AG20443 (cell line): ENCODE measurements around the gene URAD.

Experiments used
- DNase-seq: peaks from one replicate; pipeline ENCODE4 v3.0.0; 2012; ENCODE audit warnings: low spot score, mixed read lengths

URAD gene

DNA sequence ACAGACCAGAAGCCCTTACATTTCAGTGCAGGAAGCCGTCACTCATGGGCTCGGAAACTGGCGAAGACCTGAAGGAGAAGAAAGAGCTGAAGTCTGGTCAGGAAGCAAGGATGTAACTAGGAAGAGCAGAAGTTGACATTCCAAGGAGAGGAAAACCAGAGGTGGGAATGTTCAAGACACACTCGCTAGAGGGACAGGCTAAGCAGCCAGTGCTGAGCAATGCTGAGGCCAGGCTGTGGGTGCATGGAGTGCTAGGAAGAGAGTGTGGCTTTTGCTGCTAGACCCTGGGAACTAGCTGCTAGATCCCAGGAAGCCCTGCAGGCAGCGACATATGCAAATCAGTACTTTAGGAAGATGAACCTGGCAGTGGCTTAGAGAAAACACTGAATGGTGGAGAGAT is 12.1 kb upstream of the URAD start:
- DNase-seq = no peak

DNA sequence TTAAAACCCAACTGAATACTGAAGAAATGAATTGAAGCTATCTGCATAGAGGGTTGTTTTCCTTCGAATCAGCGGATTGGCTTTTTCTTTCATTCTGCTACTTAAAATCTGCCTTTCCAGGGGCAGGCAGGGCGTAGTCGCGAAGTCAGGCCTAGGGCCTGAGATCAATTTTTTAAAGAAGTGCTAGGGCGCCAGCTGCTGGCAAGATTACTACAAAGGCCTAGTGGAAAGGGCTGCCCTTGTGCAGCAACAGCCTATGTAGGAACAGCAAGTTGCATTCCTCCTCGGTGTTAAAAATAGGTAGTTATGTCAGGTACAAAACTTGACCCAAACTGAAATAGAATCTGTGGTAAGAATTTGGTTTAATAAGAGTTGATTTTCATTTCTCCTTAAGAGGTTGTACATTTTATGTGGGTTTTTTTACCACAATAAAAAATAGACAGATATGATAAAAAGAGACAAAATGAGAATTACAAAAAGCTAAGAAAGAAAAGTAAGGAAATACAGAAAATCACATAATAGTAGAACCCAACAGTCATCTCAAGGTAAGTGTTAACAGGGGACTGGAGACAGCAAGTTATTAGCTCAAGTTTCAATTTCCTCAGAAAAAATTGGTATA is 9.5 kb upstream of the URAD start:
- DNase-seq = peak; percentile 66

DNA sequence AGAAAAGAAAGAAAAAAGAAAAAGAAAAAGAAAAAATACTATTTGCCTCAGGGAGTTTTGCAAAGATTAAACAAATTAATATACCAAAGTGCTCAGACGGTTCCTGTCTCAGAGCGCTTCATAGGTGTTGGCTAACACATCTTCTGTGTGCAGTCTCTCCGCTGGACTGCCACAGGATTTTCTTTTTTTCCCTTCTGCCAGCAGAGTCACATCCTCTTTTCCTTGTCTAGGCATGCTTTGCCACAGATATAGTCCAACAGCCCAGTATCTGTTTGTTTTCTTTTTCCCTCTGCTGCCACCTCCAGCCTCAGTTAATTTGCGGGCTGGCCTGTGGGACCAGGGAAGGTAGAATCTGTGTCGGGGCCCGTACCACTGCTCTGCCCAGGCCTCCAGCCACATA is 3.4 kb upstream of the URAD start:
- no peak for DNase-seq

DNA sequence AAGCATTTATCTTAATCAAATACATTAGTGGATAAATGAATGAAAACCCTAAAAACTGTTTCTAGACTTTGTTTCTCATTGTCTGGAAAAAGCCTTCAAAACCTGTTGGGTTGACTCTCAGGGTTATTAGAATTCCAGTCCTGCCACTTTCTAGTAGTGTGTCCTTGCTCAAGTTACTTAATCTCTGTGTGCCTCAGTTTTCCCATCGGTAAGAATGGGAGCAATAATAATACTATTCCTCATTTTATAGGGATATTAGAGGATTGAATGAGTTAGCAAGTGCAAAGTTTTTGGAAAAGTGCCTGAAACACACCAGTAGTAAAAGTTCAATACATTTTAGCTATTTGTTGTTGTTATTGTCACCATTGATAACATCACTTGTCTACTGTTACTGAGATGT is 2.9 kb downstream of the URAD start:
- no peak for DNase-seq

DNA sequence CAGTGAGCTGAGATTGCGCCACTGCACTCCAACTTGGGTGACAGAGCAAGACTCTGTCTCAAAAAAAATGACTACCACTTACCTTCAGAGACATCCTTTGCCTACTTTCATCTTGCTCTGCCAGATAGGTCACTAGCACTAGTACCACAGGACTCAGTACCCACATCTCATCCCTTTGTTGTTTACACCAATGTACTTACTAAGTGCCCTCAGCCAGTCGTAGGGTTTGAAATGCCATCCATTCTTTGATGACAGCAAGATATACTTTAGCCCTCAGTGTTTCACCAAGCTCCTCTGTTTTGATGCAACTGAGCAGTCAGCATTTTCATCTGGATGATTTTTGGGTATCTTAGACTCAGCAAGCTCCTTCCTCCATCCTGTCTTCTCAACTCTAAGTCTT is 6.1 kb downstream of the URAD start:
- DNase-seq = no peak

DNA sequence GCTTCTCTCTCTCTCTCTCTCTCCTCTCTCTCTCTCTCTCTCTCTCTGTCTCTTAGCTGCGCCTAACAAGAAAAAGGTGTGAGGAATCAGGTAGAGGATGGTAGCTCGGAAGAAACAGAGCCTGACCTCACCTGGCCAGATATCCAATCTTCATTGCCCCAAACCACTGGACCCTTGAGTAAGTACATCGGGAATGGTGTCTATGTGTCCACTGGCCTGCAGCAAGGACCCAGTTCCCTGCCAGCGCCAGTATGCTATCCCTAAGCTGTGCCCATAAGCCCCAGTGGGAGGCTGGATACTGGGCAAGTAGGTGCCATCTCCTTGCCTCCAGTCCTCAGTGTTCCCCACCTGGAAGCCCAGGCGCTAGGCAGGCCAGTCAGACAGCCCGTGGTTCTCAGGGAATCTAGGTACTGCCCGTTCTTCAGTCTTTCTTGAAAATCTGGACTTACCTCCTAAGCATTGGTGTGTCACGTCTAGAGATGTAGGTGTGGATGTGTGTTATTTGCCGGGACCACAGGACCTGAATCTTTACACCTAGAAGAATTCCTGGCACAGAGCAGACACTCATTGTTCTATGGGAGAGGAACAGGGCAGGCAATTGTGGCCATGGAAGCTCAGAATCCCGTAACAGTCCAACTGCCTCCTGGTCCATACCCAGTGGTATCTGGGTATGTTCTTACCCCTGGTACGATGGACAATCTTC is 7.3 kb downstream of the URAD start:
- no peak for DNase-seq

DNA sequence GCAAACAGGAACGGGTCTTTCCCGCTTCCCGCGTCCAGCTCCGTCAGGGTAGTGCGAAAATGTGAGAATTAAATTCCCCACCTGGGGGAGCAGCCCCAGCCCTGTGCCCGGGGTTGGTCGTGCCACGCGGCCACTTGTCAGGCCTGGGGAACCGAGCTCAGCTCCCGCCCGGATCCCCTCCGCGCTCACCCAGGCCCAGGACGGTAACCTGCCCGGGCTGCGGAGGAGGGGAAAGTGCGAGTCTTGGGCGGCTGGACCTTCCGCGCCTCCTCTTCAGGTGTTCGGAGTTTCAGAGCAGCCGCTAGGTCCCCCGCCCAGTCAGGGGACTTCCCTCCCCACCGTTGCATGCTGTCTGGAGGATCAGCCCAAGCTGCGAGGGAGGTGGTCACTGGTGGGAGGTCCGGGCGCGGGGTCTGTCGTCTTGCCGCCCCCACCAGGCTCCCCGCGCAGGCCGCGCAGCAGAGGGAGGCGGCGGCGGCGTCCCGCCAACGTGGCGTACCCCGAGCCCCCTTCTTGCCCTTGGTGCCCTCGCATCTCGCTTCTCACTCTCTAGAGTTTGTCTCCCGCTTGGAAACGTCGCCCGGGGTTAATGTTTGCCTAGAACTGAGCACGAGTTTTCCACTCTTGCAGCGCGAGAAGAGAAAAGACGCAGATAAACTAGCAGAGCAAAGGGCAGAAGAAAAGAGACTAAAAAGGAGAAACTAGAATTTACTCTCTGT is 8.1 kb downstream of the URAD start:
- no peak for DNase-seq

DNA sequence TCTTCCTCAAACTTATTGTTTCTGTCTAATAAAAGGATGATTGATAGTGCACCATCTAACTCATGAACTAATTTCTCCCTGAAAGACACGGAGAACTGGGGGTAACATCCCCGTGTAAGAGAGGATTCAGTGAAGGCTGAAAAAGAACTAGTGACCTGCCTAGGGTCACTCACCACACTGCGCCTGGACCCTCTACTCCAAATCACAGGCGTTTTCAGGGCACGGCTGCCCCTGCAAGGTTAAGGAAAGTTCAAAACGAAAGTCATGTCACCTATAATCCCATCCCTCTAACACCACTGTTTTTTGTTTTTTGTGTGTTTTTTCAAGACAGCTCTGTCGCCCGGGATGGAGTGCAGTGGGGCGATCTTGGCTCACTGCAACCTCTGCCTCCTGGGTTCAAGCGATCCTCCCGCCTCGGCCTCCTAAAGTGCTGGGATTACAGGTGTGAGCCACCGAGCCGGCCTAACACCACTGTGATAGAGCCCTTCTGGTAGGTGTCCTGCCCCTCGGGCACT is 8.7 kb downstream of the URAD start:
- DNase-seq = no peak

DNA sequence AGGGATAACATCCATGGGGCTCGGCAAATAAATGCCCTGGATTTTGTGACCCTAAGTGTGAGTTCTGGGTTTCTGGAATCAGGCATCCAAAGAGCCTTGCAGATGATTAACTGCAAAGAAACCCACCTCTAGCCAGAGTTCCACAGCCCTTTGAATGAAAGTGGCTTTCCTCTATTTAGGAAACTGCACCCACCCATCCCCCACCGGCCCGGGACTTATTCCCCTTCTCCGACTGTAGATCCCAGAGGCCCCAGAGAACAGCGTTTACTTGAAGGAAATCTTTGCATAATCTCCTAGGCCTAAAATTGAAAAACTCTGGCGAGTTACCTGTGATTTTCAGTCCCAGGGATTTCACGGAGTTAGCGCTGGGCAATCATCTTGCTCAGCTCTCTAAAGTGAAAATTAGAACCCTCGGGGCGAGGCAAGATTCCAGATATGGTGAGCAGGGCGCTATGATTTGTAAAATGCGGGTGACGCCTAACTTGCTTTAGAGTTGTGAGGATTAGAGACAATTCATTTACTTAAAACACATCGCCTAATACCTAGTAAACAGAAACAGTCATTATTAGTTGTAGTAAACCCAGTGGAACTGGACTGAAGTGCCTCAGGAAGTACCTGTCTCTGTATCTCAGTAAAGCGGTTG is 9.4 kb downstream of the URAD start:
- DNase-seq = no peak

DNA sequence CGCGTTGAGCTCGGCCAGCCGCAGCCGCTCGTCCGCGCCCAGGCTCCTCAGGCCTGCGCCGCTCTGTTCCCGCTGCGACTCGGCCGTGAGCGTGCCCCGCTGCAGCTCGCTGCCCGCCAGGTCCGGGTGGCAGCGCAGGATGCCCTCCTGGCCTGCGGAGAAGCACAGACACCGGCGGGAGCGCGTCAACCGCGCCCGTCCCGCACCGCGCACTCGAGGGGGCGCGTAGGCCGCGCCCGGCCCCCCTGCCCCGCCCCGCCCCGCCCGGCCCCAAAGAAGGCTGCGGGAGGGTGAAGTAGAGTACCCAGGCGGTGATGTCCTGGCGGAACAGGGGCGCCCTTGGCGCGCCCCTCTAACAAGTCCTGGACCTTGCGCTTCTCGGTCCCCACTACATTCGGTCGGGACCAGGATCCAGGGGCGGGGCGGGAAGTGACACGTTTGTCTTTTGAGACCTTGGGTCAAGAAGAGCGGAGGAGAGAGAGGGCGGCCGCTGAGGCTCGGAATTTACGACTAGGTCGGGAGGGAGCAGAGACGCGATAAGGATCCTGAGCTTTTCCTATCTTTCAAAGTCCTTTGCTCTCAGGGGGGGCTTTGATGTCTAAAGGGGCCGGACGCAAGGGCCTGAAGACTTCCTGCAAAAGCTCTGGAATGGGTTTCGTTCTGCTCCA is 10.1 kb downstream of the URAD start:
- DNase-seq = no peak

DNA sequence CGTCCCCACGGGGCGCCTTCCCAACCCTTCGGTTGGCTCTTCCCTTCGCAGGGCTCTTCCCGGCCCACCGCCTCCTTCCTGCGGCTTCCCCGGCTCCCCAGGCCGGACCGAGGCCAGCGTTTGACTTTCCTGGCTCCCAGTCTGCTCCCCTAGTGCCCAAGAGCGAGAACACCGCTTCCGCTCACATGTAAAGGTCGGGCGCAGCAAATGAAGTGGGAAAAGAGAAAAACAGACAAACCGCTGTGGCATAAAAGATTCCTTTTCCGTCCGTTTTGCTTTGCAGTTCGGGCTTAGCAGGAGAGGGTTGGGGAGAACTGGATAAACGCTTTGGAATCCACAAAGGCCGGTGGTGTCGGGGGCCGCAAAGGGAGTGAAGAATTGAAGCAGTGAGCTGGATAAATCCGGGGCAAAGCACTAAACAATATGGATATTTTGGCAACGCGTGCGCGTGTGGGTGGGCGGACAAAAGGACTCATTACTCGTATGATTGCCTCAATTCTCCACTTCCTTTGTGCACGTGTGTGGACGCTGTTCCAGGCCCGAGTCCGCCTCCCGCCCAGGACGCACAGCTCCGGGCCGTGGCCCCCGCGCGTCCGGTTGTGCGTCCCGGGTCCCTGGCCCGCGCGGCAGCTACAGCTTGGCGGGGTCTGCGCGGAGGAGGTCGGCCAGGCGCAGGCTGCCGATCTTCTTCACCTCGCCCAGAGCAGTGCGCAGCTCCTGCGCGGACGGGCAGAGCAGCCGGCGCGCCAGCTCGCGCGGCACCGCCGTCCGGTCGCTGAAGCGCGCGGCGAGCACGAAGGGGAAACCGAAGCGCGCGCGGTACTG is 10.8 kb downstream of the URAD start:
- DNase-seq = no peak

DNA sequence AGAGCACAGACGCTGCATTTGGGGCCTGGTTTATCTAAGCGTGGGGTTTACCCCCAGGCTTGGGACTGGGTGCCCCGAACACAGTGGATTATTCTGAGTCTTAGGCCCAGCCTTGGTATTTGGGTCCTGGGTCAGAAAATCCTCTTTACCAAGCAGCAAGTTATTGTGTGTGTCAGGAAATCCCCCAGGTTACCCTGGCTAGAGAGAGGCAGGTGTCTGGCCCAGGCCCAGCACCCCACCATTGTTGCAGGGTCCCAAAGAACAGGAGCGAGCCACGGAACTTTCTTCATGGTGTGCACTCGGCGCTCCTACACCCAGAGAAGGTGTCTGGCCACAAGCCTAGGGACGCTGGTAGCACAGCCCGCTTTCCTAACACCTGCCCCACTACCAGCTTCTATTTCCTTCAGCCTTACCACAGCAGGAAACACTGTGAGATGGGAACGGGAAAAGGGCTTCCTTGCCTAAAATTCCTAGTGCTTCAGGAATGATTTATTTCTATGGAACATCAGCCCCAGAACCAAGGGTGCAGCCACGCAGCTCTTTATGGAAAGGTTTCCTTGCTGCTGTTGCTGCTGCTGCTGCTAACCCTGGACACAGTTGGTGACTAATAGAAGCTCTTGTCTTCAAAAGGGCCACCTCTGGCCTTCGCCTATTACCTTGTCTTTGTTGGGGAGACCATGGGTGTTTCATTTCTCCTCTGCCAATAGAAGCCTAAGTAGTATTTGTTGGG is 12.0 kb downstream of the URAD start:
- DNase-seq = peak; percentile 5

DNA sequence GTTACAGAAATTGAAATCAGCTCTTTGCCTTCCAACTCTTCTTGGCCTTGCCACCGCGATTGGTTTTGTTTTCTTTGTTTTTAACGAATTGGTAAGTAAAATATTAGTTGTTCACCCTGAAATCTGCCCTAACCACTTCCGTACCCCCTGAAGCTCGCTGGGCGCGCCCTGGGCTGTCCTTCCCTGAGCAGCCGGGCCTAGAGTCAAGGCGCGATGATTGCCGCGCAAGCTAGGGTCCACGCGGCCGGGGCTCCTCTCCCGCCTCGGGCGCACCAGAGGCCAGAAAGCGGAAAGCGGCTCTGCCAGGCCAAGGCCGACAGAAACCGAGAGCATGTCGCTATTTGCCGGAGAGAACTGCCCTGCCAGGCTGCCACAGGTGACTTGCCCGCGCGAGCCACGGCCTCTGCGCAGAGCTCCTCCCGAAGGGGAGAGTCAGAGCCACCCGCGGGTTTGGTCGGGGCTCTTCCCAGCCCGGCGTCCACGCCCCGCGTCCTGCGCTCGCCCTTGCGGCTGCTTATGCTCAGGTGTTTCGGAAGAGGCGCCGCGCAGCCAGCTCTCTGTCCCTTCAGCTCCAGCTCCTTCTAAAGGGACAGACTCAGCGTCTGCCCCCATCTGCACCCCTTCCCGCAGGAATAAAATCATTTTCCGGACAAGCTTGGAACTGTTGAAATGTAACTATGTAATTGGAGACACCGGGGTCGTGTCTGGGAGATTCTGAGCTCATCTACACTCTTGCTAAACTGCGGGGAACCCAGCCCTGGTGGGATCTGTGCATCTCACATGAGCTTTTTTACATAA is 12.7 kb downstream of the URAD start:
- peak; percentile 8 for DNase-seq

DNA sequence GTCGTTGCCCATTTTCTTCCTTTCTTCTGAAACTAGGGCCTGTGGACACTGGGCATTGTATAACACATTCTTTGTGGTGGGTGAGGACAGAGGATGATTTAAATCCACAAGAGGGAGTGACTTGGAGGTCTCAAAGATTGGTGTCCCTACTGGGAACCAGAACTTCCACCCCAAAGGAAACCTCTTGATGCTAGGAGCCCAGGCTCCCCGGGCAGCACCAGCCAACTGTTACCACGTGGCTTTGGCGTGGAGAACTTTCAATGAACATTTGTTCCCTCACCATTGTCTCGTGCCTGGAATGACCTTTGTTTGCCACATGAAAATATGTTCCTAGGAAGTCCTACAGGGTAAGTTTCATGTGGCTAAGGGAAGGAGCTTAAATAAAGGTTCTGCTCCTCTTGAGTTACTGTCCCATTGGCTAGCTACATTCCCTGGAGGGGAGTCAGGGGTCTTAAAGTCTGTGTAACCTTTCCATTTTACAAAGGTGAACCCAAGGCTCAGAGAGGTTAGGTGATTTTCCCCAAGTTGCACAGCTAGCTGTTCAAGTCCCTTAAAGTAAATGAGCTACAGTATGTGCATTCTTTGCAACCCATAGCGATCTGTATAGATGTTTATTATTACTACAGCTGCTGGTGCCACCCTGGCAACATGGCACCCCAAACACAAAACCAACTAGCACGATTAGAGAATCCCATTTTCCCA is 14.4 kb downstream of the URAD start:
- peak; percentile 7 for DNase-seq

DNA sequence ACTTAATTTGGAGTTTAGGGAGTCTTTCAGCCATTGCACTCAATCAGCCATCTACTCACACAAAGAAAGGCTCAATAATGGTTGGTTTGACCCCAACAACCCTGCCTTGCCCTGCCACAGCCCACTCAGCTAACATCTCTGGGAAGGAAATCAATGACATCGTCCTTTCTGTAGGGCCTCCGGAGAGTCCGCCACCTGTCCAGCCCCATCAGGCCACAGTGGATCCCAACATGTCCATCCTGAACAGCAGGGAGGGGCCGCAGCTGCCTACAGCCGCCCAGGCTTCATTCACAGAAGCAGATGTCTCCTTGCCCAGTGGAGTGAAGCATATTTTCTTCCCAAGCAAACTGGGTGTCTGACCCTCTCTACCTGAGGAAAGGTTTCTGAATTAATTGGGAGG is 15.2 kb downstream of the URAD start:
- peak; percentile 6 for DNase-seq

DNA sequence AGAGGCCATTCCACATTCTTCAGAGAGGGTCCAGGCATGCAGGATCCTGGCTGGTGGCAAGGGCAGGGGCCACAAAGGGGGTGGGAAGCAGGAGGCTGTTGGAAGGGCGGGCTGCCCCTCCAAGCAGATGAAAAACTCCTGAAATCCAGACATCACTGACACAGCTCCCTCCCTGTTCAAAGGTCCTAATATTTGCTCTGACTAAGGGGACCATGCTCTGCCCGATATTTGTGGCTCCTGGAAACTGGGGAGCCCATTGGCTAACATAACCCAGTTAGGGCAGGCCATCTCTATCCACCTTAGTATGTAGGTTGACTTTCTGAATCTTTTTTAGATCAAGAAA is 16.0 kb downstream of the URAD start:
- no peak for DNase-seq

DNA sequence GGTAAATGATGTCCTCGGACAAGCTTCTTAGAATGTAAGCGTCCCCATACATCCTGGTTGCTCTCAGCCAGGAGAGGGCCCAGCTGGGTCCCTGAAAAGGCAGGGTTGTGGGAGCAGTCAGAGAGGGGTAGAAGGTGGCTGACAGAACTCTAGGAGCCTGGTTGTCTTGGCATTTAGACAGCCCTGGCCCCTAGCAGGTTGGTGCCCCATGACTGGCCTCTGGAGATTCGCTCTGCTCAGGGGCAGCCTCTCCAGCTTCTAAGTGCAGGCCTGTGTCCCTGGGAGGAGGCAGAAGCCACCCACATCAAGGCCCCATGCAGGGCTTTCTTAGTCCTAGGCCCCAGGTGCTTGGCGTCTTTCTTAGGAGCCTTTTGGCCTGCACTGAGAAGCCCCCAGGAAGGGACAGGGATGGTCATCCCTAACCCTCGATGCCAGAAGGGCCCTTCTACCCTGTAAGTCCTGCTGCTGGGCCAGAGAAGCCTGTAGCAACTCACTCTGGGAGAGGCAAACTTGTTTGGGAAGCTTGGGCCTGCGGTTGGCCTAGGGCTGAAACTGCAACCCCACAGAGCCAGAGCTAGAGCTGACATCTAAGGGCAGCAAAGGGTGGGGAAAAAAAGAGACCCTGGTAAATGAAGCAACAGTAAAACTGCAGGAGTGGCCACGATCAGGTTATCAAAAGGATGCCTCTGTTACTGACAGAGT is 16.6 kb downstream of the URAD start:
- DNase-seq = no peak

DNA sequence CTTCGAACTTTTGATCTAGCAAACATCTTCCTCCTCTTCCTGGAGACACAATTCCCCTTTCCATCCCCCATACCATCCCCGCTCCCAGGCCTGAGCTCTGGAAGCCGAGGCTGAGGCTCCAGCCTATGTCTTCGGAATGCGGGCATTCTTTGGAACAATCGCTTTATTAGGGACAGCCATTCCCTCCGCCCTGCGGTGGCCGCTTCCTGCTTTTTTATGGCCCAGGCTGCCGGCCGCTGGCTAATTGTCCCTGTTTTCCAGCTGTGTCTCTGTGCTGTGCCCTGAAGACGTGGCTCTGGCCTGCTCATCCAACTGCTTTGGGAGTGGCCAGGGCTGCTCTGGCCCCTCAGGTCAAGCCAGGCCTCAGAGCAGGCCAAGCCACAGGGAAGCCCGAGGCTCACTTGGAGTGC is 17.3 kb downstream of the URAD start:
- no peak for DNase-seq
